ENCODE results near the gene ASXL2. TPM values are rescaled to one million over a fixed set of nuclear protein-coding genes. Genes with fewer than 3 reads are reported as not detected.
A peak's percentile ranks its signal among the peaks of the same experiment; 100 is the strongest.
"Not testable (repeated sequence)": the region's sequence is repeated elsewhere in the genome, so short reads cannot be mapped to it uniquely, and the experiment has no call there.

The ASXL2 gene
- total and polyA plus RNA-seq, 10 donors = 2.0 to 51.3 (median 34.7) TPM

- H3K27ac ChIP-seq = no peak overlapping the region
- no peak for TF ChIP-seq POLR2A (IDR thresholded peaks at IDR 0.05)
- no peak for TF ChIP-seq CTCF (IDR thresholded peaks at IDR 0.05 in 8 of 11, conservative IDR thresholded peaks at IDR 0.05 in 3 of 11)
- no peak for TF ChIP-seq POLR2AphosphoS5 (IDR thresholded peaks at IDR 0.05)
- peaks cover 12 to 77% (median 46%) of the 10 kb centered on the region in 6 donors for H3K4me1 ChIP-seq
- H3K36me3 ChIP-seq = peaks cover 0 to 19% (median 0%) of the 10 kb centered on the region in 6 donors
- 89 to 100% (median 95%) methylated on average over 3 of the region's 3 CpGs for WGBS, 5 donors
- DNase-seq = no peak
- intact Hi-C loops (cut with DNase I; ENCODE audit: low total_unique reads) = no loop called here
- H3K27me3 ChIP-seq (replicated peaks in 1 of 7) = no peaks in the 10 kb centered on the region
- H3K9me3 ChIP-seq = no peaks in the 10 kb centered on the region
- H3K4me3 ChIP-seq = no peak overlapping the region
These were observed 23.2 kb downstream of the ASXL2 start for GRCh38 chr2:25855065-25855464.

GRCh38 chr2:25854613-25855012 is 23.7 kb downstream of the ASXL2 start:
- Histone ChIP-seq H3K4me3 (no peak overlapping the region), H3K36me3 (peaks cover 0 to 19% (median 0%) of the 10 kb centered on the region in 6 donors), H3K27ac (no peak overlapping the region), H3K27me3 (replicated peaks in 1 of 7) (no peaks in the 10 kb centered on the region), H3K9me3 (no peaks in the 10 kb centered on the region), H3K4me1 (peaks cover 12 to 73% (median 45%) of the 10 kb centered on the region in 6 donors)
- TF ChIP-seq POLR2AphosphoS5 (IDR thresholded peaks at IDR 0.05) (no peak), CTCF (IDR thresholded peaks at IDR 0.05 in 8 of 11, conservative IDR thresholded peaks at IDR 0.05 in 3 of 11) (no peak), POLR2A (IDR thresholded peaks at IDR 0.05) (no peak)
- WGBS, 5 donors = 58 to 90% (median 81%) methylated on average over 2 of the region's 2 CpGs
- intact Hi-C loops (cut with DNase I; ENCODE audit: low total_unique reads) = no loop called here
- no peak for DNase-seq

GRCh38 chr2:25853038-25853638 is 25.1 kb downstream of the ASXL2 start:
- Histone ChIP-seq H3K36me3 (peaks cover 0 to 23% (median 0%) of the 10 kb centered on the region in 6 donors), H3K9me3 (no peaks in the 10 kb centered on the region), H3K27ac (peak overlapping the region in 5 of 8 donors; percentile 4 to 76 (median 23)), H3K4me3 (no peak overlapping the region), H3K27me3 (replicated peaks in 1 of 7) (no peaks in the 10 kb centered on the region), H3K4me1 (peaks cover 12 to 66% (median 42%) of the 10 kb centered on the region in 6 donors)
- intact Hi-C loops (cut with DNase I; ENCODE audit: low total_unique reads) = no loop called here
- WGBS, 5 donors = 56 to 75% (median 67%) methylated on average over 5 of the region's 5 CpGs
- no peak for DNase-seq
- no peak for TF ChIP-seq POLR2AphosphoS5 (IDR thresholded peaks at IDR 0.05)

- Histone ChIP-seq H3K4me1 (peaks cover 12 to 53% (median 42%) of the 10 kb centered on the region in 6 donors), H3K27me3 (replicated peaks in 1 of 7) (no peaks in the 10 kb centered on the region), H3K4me3 (peak overlapping the region in 1 of 8 donors; percentile 48), H3K9me3 (no peaks in the 10 kb centered on the region), H3K36me3 (peaks cover 0 to 23% (median 0%) of the 10 kb centered on the region in 6 donors), H3K27ac (peak overlapping the region in 7 of 8 donors; percentile 53 to 76 (median 67))
- TF ChIP-seq CTCF (IDR thresholded peaks at IDR 0.05 in 8 of 11, conservative IDR thresholded peaks at IDR 0.05 in 3 of 11) = peak; percentile 72 to 92 (median 86)
- TF ChIP-seq POLR2A (IDR thresholded peaks at IDR 0.05) = no peak
- TF ChIP-seq POLR2AphosphoS5 (IDR thresholded peaks at IDR 0.05) = no peak
- no peak for DNase-seq
- WGBS, 5 donors = 28 to 45% (median 34%) methylated on average over 11 of the region's 11 CpGs
- intact Hi-C loops (cut with DNase I; ENCODE audit: low total_unique reads) = no loop called here
These were observed 26.4 kb downstream of the ASXL2 start for GRCh38 chr2:25851740-25852503.

GRCh38 chr2:25850400-25850799 is 27.9 kb downstream of the ASXL2 start:
- H3K27ac ChIP-seq; H3K27me3 ChIP-seq (replicated peaks in 1 of 7); DNase-seq; H3K9me3 ChIP-seq; intact Hi-C loops (cut with DNase I; ENCODE audit: low total_unique reads); H3K4me3 ChIP-seq: not testable (repeated sequence)
- WGBS, 5 donors = 50 to 76% (median 62%) methylated on average over 4 of the region's 4 CpGs
- peaks cover 12 to 58% (median 42%) of the 10 kb centered on the region in 6 donors for H3K4me1 ChIP-seq
- peaks cover 0 to 20% (median 4%) of the 10 kb centered on the region in 6 donors for H3K36me3 ChIP-seq

GRCh38 chr2:25849350-25849749 is 28.9 kb downstream of the ASXL2 start:
- intact Hi-C loops (cut with DNase I; ENCODE audit: low total_unique reads); H3K27me3 ChIP-seq (replicated peaks in 1 of 7); H3K9me3 ChIP-seq; H3K27ac ChIP-seq; DNase-seq; H3K4me3 ChIP-seq: not testable (repeated sequence)
- Histone ChIP-seq H3K4me1 (peaks cover 12 to 47% (median 32%) of the 10 kb centered on the region in 6 donors), H3K36me3 (peaks cover 0 to 25% (median 14%) of the 10 kb centered on the region in 6 donors)
- WGBS, 5 donors = 93 to 99% (median 96%) methylated on average over 7 of the region's 7 CpGs

All from spleen (tissue), 11 donors.